Hematopoietic multipotent progenitor cell treated with erythropoietin and hydrocortisone succinate and interleukin-3 and kit ligand, for 4 days (in vitro differentiated cells): ENCODE data around the gene SBF2.

ENCODE experiments used
- DNase-seq: peaks from one replicate; pipeline ENCODE4 v3.0.0-alpha.2; 2015

SBF2 gene

GRCh38 chr11:10293423-10294289 is at the start of gene SBF2:
TSS of gene SBF2 (minus strand) at chr11:10294219. CDS start at chr11:10294069, 150 bp downstream.
- peak; percentile 84 for DNase-seq

DNA sequence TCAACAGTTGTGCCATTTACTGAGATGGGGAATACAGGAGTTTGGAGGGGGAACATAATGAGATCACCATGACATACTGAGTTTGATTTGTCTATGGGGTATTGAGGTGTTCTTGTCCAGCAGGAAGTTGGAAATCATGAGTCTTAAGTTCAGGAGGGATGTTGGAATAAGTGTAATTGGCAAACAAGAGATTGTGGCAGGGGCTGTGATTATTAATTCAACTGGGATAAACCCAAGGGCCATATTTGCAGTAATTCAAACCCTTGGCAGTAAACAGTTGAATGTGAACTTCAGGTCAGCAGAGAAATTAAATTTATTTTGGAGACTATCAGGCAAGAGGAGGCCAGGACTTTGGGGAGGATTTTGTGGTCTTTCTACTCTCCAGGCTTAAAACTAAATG is 44.3 kb upstream of the SBF2 start:
- no peak for DNase-seq

DNA sequence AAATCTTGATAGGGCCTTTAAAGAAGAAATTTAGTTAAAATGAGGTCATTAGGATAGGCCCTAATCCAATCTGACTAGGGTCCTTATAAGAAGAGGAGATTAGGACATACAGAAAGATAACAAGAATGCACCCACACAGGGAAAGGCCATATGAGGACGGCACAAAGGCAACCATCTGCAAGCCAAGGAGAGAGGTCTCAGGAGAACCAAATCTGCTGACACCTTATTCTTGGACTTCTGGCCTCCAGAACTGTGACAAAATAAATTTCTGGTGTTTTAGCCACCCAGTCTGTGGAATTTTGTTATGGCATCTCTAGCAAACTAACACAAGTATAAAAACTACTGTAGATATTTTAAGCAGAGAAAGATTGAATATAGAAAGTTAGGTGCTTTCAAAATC is 39.5 kb upstream of the SBF2 start:
- DNase-seq: no peak

DNA sequence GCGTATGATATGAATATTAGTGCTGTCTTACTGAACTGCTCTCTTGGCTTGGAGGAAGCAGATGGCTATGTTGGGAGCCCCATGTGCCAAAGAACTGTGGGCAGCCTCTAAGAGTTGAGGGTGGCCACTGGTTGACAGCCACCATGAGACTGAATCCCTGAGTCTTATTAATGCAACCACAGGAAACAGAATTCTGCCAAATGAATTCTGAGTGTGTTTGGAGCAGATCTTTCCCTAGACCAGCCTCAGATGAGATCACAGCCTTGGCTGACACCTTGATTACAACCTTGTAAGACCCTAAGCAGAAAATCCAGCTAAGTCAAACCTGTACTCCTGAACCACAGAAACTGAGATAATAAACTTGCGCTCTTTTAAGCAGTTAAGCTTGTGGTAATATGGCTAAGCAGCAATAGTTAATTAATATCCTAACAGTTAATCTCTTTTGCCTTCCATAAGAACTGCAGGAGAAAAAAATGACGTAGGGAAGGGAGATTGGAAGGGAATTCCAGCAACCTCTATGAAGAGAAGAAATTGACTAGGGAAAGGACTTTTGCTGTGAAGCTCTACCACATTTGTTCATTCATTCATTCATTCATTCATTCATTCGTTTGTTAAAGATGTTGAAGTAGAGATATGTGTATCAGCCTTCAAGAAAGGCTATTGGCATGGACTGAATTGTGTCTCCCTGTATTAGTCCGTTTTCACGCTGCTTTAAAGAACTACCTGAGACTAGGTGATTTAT is 37.7 kb upstream of the SBF2 start:
- no peak for DNase-seq

DNA sequence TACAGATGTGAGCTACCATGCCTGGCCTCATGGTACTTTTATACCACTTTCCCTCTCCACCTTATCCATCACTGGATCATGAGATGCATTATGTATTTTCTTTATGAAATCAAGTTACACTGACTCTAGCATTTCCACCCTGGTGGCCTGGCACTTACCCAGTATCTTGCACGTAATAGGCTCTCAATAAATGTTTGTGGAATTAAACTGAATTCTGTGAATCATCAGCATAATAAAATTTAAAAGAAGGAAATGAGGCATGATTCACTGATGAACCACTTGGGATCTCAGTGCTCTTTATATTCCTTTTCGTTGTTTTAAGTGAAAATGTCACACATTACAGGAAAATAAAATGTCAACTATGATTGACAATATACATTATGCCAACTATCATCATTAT is 35.9 kb upstream of the SBF2 start:
- no peak for DNase-seq

GRCh38 chr11:10329356-10329755 is 35.3 kb upstream of the SBF2 start:
- DNase-seq: no peak

- peak; percentile 25 for DNase-seq
These were observed 34.5 kb upstream of the SBF2 start for GRCh38 chr11:10328314-10329098.

DNA sequence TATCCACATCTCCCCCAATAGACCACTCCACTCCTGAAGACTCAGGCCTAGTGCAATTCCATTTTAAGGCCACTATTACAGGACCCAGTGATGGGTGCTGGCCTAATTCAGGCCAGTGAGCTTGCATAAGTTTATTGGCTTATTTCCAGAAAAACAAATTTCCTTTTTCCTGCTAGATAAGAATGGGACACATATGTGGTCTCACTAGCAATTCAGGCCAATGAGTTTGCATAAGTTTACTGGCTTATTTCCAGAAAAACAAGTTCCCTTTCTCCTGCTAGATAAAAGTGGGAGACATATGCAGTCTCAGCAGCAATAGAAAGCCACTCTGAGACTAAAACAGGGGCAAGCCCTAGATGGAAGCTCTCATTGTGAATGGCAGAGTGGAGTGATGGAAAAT is 33.2 kb upstream of the SBF2 start:
- peak; percentile 76 for DNase-seq

DNA sequence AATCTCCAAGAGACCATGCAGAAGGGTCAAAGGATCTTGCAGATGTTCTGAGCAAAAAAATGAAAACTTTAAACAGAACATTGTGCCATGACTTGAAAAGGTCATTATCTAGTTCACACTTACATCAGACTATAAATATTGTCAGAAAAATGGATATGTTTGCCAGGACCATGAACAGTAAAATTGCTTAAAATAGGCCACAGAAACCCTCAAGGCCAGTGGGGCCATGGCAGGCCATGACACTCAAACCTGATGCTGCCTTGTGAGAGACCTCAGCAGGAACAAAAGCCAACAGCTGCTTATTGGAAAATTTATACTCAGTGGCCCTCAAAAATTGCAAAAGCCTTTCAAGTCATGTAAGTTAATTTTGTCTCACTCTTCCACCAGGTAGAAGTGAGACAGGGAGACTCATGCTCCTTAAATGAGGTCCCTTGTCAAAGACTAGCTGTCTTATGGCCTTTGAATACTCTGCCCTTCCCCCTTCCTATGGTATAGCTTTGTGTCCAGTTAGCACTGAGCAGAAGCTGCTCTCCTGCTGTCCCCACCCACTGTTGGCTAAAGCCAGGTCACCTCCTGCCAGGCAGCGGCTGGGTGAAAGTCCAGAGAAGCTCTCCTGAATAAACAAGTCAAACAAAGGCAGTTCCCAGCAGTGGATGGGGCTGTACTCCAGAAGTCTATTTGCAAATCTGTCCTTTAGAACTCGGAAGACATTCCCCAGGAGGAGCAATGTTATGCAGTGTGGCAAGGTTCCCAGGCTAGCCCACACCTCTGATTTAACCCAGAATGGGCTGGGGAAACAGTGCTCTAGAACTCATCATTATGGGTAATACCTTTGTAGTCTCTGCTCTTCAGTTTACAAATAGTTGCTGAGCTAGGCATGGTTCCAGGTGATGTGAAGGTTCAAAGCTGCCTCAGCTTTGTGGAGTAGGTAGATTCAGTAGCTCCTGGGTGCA is 32.3 kb upstream of the SBF2 start:
- DNase-seq: no peak

- DNase-seq: no peak
These were observed 31.4 kb upstream of the SBF2 start for GRCh38 chr11:10325277-10326011.

DNA sequence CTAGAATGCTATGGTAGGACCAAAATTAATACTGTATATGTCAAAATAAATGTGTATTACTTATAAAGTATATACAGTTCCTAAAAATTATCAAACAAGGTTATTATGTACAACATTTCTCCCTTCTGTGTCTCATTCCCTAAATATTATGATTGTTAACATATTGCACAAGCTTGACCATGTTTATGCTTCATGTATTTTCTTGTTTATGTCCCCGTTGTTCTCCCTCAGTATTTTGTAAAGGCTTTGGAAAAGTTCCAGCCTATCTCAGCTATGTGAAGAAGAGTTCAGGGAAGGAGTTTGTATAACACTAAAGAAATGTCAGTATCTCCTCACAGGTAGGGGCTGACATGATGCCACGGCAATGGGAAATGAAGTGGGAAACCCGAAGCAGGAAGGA is 30.5 kb upstream of the SBF2 start:
- no peak for DNase-seq

GRCh38 chr11:10323793-10324170 is 29.8 kb upstream of the SBF2 start:
- no peak for DNase-seq

DNA sequence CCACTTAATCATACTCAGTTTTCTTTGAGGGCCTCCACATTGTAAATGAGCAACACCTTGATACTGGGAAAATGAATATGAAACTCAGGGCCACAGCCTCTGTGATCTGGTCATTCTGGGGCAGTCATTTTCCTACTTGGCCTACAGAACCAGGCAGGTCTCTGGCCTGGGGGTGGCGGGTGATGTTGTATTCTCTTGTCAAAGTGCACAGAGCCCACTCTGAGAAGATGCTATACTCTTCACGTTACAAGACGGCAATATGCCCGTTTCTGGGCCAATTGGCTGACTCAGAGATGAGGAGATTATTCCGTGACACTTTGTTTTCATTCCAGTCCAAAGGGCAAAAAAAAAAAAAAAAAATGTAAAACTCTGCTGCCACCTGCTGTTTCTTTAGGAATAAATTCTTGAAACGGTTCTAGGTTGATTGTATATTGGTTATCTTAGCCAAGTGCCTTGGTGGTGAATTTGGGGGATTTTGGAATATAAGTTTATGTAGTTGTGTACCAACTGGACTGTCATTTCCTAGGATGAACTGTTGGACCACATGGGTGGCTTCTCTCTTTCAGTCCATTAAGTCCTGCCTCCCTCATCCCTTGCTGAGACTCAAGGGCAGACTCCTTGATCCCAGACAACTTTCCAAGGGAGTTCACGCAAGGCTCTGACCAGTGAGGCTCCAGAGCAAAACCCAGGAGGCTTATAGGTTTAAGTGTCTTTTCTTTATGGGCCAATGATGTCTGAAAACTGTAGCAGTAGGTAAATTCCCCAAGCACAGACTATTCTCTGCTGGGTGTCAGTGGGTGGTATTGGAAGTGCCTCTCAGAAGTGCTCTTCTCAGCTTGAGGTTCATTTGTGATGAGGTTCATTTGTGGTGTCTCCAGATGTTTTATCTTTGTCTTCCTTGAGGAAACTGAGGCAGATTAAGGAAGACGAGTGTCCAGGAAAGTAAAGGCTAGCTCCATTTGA is 29.1 kb upstream of the SBF2 start:
- peak; percentile 90 for DNase-seq

DNA sequence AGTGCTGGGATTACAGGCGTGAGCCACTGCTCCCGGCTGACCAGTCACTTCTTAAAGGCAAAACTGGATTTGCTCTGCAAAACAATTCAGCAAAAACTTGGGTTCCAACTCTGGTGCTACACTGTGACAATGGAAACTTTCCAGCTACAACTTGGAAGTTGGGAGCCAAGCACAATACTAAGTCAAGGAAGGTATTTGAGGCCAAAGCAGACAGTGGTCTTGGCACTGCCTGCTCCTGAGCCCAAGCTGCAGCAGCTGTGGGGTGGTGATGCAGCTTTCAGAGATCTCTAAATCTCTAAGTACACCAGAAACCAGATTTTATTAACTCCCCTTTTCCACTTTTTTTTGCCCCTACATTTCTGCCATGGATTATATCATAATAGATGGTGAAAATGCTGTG is 28.4 kb upstream of the SBF2 start:
- no peak for DNase-seq

DNA sequence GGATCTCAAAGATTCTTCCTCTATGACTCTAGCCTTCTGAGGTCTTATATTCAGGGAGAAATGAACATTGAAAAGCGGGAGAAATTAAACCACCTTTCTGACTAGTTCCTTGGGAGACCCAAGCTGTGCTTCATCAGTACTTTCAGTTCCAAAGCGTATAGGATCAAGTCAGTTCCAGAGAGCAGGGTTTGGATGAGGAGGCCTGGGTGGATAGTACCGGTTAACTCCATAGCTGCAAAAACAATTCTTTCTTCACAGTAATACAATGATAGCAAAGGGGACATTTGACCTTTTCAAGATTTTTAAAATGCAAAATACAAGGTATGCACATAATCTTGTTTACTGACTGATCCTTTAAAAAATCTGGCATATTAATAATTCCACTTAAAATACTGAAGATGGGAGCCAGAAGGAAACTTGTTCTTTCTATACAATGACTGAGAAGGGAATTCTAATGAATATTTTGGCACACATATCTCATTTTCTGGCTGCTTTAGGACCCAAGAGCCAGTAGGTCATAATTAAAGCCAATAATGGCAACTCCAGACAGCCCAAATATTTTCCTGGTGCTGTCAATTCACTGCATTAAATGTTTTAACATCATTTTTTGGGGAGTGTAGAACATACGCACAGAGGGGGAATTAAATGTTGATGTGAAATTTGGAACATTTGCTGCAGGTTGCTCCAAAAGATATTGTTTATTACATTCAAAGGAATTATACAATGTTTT is 26.9 kb upstream of the SBF2 start:
- DNase-seq: no peak

- peak; percentile 54 for DNase-seq
These were observed 25.9 kb upstream of the SBF2 start for GRCh38 chr11:10319702-10320558.

GRCh38 chr11:10318527-10318802 is 24.4 kb upstream of the SBF2 start:
- DNase-seq: no peak

DNA sequence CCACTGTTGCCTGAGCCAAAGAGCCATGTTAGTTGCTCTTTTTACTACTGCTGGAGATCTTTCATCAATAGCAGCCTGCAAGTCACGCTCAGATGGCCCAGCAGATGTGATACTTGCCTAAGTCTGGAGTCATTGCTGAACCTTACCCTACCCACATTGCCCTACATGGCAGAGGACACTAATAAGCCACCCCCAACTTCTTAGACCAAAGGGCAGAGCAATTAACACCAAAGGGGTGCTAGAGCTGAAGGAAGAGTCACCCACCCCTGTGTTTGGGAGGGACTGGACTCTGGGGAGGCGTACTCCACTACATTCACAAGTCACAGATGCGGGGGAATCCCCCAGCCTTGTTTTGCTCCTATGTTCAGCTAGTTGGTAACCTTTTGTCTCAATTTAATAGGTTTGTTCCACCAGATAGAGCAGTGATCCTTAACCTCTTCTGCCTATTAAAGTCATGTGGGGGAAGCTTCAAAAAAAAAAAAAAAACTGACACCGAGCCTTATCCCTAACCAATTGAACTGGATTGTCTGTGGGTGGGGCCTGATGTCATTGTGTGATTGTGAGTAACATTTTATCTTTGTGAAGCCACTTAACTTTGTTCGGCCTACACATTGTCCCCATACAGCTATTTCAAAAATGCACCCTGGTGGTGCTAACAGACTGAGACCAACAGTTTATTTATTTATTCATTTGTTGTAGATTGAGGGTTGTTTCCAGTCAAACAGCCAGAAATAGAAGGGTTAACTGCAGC is 23.9 kb upstream of the SBF2 start:
- peak; percentile 33 for DNase-seq
